ENCODE results near the gene C15orf62.
A peak's percentile ranks its signal among the peaks of the same experiment; 100 is the strongest.

Gene C15orf62

GRCh38 chr15:40769274-40770146, at the start of gene C15orf62:
C15orf62 (plus strand) TSS chr15:40769980; CDS start chr15:40770496, 516 bp downstream.
- peak; percentile 63 for DNase-seq

- no peak for DNase-seq
Measured at GRCh38 chr15:40721701-40722100, 48.1 kb upstream of the C15orf62 start.

GRCh38 chr15:40722354-40722753, 47.4 kb upstream of the C15orf62 start:
- DNase-seq, result no peak

DNA sequence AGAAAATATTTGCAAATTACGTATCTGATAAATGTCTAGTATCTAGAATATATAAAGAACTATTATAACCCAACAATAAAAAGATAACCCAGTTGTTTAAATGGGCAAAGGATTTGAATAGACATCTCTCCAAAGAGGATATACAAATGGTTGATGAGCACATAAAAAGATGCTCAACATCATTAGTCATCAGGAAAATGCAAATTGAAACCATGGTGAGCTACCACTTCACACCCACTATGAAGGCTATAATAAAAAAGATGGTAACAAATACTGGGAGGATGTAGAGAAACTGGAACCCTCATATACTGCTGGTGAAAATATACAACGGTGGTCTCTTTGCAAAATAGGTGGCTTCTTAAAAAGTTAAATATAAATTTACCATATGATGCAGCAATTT, 46.8 kb upstream of the C15orf62 start:
- DNase-seq, result no peak

- DNase-seq, result no peak
Measured at GRCh38 chr15:40723919-40724318, 45.9 kb upstream of the C15orf62 start.

- no peak for DNase-seq
Measured at GRCh38 chr15:40731034-40731433, 38.7 kb upstream of the C15orf62 start.

- DNase-seq, result no peak
Measured at GRCh38 chr15:40736575-40736974, 33.2 kb upstream of the C15orf62 start.

GRCh38 chr15:40737048-40737447, 32.7 kb upstream of the C15orf62 start:
- no peak for DNase-seq

GRCh38 chr15:40739047-40739446, 30.7 kb upstream of the C15orf62 start:
- no peak for DNase-seq

- DNase-seq, result no peak
Measured at GRCh38 chr15:40739854-40740253, 29.9 kb upstream of the C15orf62 start.

- no peak for DNase-seq
Measured at GRCh38 chr15:40743485-40743901, 26.3 kb upstream of the C15orf62 start.

- DNase-seq, result peak; percentile 64
Measured at GRCh38 chr15:40743921-40744814, 25.6 kb upstream of the C15orf62 start.

DNA sequence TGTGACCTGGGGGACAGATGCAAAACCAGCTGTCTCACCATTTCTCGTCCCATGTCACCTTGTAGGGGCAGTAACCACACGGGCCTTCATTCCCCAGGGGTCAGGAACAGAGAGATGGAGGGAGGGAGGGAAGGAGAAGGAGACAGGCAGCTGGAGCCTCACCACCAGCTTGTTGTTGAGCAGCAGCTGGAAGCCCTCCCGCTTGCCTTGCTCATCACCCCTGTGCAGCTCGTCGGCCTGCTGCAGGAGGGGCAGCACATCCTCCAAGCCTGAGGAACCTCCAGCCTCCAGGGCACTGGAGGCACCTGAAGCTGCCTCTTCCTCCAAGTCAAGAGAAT, 25.0 kb upstream of the C15orf62 start:
- no peak for DNase-seq

DNA sequence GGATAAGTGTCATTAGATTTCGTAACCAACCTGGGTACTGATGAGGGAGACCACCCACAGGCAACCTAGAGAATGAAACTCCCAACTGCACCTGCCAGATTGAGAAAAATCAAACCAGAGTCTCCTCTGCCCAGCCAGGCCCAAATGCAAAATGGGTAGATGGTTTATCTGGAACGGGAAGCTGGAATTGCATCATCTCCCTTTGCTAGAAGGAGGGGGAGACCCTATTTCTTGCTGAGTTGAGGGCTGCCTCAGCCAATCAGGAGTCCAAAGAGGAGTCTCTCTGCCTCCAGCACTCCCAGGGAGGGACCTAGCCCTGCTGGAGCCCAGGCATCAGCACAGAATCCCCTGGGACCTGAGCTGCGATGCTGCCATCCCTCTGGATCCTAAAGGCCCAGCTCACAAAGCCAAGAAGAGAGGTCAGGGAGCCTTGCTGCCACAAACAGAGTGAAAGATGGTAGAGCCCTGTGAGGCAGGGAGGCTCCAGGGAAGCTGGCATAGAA, 22.8 kb upstream of the C15orf62 start:
- no peak for DNase-seq

- no peak for DNase-seq
Measured at GRCh38 chr15:40747685-40748631, 21.8 kb upstream of the C15orf62 start.

GRCh38 chr15:40749151-40749630, 20.6 kb upstream of the C15orf62 start:
- no peak for DNase-seq

DNA sequence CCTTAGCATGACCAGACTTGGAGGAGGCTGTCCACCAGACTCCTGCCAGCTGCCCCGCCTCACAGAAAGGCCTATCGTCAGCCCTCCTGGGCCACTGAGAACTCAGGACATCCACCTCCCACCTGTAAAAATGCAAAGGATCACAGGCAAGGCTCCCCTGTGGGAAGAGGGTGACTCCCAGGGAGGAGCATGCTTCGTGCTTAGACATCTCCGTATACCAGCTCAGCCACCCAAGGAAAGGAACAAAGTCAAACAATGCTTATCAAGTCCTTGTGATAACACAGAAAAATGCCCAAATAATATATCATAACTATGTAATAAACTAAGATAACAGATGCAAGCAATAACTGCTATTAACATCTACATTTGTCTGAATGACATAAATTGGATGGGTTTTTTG, 18.9 kb upstream of the C15orf62 start:
- no peak for DNase-seq

- DNase-seq, result no peak
Measured at GRCh38 chr15:40751745-40752144, 18.0 kb upstream of the C15orf62 start.

DNA sequence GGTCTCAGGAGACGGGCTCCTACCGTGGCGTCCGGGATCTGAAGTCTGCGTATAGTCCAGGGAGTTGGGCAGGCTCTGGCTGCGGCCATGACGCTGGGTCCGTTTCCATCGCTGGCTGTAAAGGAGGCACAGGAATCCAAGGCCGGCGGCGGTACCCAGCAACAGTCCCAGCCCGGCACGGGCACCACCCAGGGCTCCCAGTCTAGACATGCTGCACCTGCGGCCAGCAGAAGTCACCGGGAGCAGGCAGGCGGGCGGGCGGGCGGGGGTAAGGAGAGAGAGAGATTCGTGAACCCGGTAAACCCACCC, 15.3 kb upstream of the C15orf62 start:
- peak; percentile 17 for DNase-seq

- peak; percentile 90 for DNase-seq
Measured at GRCh38 chr15:40754883-40755811, 14.6 kb upstream of the C15orf62 start, which contains the start of gene RMDN3. RMDN3 (minus strand) TSS chr15:40755254; CDS start chr15:40754783, 471 bp downstream.

DNA sequence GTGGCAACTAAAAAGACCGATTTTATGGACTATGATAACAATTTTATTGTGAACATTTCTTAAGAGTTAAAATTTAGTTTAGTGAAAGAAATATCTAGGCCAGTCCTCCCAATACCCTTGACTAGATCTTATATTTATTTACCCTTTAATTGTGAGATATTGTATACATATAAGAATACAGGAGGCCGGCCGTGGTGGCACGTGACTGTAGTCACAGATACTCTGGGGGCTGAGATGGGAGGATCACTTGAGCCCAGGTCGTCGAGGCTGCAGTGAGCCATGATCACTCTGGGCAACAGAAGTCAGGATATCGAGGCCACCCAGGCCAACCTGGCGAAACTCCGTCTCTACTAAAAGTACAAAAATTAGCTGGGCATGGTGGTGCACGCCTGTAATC, 14.0 kb upstream of the C15orf62 start:
- no peak for DNase-seq

Measured in activated gamma-delta T cell treated with Interleukin-2 at 50 U/mL for 16 hours (primary cell).